Neuron (in vitro differentiated cells): Measurements from ENCODE around the gene MXD3.
"Not testable (repeated sequence)": the region's sequence is repeated elsewhere in the genome, so short reads cannot be mapped to it uniquely, and the experiment has no call there.

ENCODE experiments used
- H2AFZ ChIP-seq: one replicate; pipeline ENCODE4 v1.6.1; 2013; ENCODE audit warnings: low read depth, mild to moderate bottlenecking, inconsistent platforms, low read length, moderate library complexity
- H3K27me3 ChIP-seq: one replicate; pipeline ENCODE4 v1.6.1; 2013; ENCODE audit warnings: low read length; ENCODE audit not compliant: insufficient read depth
- H3K36me3 ChIP-seq: one replicate; pipeline ENCODE4 v1.6.1; 2013; ENCODE audit warnings: low read length; ENCODE audit not compliant: insufficient read depth
- H3K4me1 ChIP-seq: one replicate; pipeline ENCODE4 v1.6.1; 2013; ENCODE audit warnings: low read length; ENCODE audit not compliant: insufficient read depth
- H3K4me3 ChIP-seq: 2 replicates; pipeline ENCODE4 v1.5.1; 2013; ENCODE audit warnings: mild to moderate bottlenecking, low read length, moderate library complexity
- H3K9me3 ChIP-seq: one replicate; pipeline ENCODE4 v1.6.1; 2013; ENCODE audit warnings: low read length

The MXD3 gene

DNA sequence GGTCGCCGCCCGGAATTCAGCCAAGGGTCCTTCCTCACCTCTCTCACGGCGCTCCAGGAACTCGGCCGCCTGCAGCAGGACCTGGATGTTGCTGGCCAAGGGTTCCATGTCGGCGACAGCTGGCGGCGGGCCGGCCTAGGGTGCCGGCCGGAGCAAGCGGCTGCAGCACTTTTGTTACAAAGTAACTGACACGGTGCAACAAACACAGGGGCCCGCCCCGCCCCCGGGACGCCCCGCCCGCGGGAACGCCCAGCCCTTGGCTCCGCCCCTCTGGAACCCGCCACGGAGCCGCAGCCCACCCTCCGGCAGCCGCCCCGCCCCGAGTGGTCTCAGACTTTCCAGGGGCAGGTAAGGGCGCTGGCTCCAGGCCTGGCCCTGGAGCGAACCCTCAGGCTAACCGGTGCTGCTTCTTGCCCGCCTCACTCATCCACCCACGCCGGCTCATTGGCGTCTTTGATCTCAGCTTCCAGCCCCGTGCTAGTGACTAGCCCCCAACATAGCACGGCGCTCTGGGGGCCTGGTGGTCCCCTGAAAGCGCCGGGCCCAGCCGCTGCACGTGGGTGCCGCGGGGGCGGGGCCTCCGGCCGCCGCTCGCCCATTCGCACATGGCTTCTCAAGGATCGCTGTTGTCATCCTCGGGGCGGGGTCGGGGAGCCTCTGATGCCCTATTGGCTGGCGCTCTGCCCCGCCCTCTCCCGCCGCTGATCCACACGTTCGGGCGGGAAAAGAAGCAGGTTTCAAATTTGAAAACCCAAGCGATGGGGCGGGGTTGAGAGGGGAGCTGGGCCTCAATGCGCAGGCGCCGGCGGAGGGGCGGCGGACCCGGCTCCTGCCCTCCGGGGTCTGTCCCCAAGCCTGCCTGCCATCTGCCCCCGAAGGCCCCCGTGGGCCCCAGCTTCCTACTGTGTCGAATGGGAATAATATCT lies at the start of gene MXD3:
TSS of gene MXD3 (minus strand) at position 176 of the 926 bp plus-strand sequence. CDS start at position 108, 68 bp downstream.
- H2AFZ ChIP-seq: peak within 1 kb of the TSS; percentile 77
- H3K9me3 ChIP-seq: no peaks in the 10 kb centered on the region
- peaks cover 17% of the 10 kb centered on the region for H3K36me3 ChIP-seq
- peak within 1 kb of the TSS; percentile 68 for H3K4me3 ChIP-seq
- H3K4me1 ChIP-seq: peaks cover 22% of the 10 kb centered on the region
- no peaks in the 10 kb centered on the region for H3K27me3 ChIP-seq

DNA sequence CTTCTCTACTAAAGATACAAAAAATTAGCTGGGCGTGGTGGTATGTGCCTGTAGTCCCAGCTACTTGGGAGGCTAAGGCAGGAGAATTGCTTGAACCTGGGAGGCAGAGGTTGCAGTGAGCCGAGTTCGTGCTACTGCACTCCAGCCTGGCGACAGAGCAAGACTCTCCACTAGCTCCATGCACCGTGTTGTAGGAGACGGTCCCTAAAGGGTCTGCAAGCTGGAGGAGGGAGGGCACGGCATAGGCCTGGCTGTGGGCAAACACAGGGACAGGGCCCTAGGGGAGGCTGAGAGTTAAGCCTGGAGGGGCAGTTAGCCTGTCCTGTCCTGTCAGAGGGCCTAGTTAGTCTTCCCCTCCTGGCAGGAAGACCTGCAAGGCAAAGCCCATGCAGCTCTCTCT lies 49.0 kb upstream of the MXD3 start:
- Histone ChIP-seq H3K27me3 (peaks cover 13% of the 10 kb centered on the region), H3K4me1 (peaks cover 24% of the 10 kb centered on the region)
- H3K4me3 ChIP-seq, H3K9me3 ChIP-seq, H3K36me3 ChIP-seq, H2AFZ ChIP-seq: not testable (repeated sequence)

DNA sequence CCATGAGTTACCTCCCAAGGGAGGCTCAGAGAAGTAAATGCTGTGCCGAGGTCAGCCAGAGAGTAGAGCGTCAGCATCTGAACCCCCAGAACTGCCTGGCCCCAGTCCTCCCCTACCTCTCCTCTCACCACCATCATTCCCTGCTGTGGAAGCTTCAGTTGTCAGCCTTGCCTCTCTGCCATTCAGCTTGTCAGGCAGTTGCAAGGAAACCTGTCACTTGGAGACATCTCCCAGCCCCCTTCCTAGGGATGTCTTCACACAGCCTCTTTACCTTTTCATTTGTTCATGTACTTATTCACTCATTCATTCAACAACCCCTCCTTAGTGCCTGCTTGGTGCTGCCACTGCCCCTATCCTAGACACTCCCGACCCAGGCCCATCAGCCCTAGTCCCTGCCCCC lies 48.2 kb upstream of the MXD3 start:
- Histone ChIP-seq H3K4me3 (no peak overlapping the region), H3K9me3 (no peaks in the 10 kb centered on the region), H3K27me3 (peaks cover 13% of the 10 kb centered on the region)

GRCh38 chr5:177359451-177359851 lies 47.8 kb upstream of the MXD3 start:
- H3K27me3 ChIP-seq: peaks cover 13% of the 10 kb centered on the region

More for the DNA sequence above, 48.2 kb upstream of the MXD3 start:
- Histone ChIP-seq H3K4me1 (peaks cover 24% of the 10 kb centered on the region), H2AFZ (no peak overlapping the region), H3K36me3 (no peaks in the 10 kb centered on the region)

DNA sequence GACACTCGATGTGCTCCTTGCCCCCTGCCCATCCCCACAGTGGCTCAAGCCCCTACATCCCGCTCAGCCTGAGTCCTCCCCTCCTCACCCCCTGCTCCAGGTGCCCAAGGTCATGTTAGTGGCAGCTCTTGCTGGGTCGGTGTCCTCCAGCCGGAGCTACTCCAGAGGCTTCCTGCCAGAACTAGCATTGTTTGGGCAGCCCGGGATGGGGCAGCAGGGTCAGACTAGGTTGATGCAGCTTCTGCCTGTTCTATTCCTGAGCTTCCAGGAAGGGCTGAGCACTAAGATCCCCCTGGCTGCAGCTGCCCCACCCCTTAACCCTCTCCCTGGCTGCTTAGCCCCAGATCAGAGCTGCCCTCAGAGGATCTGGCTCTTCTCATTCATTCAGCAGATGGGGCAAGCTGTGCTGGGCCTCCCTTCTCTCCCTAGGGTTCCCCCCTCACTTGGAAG lies 46.7 kb upstream of the MXD3 start:
- H3K27me3 ChIP-seq: peaks cover 13% of the 10 kb centered on the region
- no peaks in the 10 kb centered on the region for H3K36me3 ChIP-seq
- H3K4me3 ChIP-seq: no peak overlapping the region

More at GRCh38 chr5:177359451-177359851, 47.8 kb upstream of the MXD3 start:
- Histone ChIP-seq H3K36me3 (no peaks in the 10 kb centered on the region), H2AFZ (no peak overlapping the region), H3K4me1 (peaks cover 23% of the 10 kb centered on the region), H3K4me3 (no peak overlapping the region), H3K9me3 (no peaks in the 10 kb centered on the region)

DNA sequence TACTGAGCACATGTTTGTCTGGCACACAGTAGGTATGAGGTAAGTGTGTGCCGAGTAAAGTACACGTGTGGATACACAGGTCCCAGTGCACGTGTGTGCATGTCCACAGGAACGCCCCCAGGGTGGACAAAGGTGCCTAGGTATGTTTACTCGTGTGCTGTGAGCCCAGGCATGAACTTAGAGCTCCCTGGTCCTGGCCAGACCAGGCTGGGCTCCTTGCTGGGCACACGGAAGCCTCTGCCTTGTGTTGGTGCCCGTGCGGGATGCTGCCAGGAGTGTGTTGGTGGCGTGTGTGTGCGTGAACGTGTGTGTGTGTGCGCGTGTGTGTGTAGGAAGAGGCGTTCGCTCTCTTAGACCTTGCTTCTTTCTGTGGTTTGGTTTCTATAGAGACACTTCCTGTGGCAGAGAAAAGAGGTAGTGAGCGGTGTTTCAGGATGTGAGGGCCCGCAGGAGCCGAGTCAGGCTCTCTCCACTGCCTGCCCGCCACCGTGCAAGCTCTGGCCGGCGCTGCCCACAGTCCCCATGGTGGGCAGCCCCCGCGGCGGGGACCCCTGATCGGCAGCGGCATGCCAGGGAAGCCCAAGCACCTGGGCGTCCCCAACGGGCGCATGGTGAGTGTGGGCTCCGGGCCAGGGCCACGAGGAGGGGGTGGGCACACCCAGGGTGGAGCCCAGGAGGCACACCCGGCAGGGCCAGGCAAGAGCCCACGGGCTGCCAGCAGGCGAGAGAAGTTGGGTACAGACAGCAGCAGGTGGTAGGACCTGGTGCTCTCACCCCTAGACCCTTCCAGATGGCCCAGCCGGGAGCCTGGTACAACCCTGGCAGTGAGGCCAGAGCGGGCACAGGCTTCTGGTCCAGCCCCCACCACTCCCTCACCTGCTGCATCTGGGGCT lies 46.0 kb upstream of the MXD3 start, which contains the start of gene RGS14:
TSS of gene RGS14 (plus strand) at position 466 of the 893 bp plus-strand sequence. CDS start at position 567, 101 bp downstream.
- Histone ChIP-seq H3K27me3 (peaks cover 13% of the 10 kb centered on the region), H3K4me3 (no peak within 1 kb of the TSS), H3K9me3 (no peaks in the 10 kb centered on the region), H3K4me1 (peaks cover 22% of the 10 kb centered on the region), H3K36me3 (no peaks in the 10 kb centered on the region), H2AFZ (no peak within 1 kb of the TSS)

More for the DNA sequence above, 46.7 kb upstream of the MXD3 start:
- Histone ChIP-seq H3K9me3 (no peaks in the 10 kb centered on the region), H2AFZ (no peak overlapping the region), H3K4me1 (peaks cover 22% of the 10 kb centered on the region)

- Histone ChIP-seq H3K36me3 (no peaks in the 10 kb centered on the region), H3K27me3 (peaks cover 13% of the 10 kb centered on the region), H3K4me3 (no peak overlapping the region)
Measured at GRCh38 chr5:177357146-177357458, 45.4 kb upstream of the MXD3 start.

DNA sequence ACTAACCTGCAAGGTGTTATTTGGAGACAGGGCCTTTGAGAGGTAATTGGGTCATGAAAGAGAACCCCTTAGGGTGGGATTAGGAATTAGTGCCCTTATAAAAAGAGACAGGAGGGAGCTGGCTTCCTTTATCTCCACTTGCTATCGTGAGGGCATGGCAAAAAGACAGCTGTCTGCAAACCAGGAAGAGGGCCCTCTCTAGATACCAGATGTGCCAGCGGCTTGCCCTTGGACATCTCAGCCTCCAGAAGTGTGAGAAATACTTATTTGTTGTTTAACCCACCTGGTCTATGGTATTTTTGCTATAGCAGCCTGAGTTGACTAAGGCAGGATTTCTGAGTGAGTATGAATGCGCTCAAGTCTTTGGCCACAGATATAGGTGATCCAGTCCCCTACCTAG lies 45.0 kb upstream of the MXD3 start:
- Histone ChIP-seq H3K36me3 (no peaks in the 10 kb centered on the region), H2AFZ (no peak overlapping the region), H3K4me3 (no peak overlapping the region), H3K9me3 (no peaks in the 10 kb centered on the region), H3K27me3 (peaks cover 13% of the 10 kb centered on the region), H3K4me1 (peaks cover 26% of the 10 kb centered on the region)

More at GRCh38 chr5:177357146-177357458, 45.4 kb upstream of the MXD3 start:
- Histone ChIP-seq H3K9me3 (no peaks in the 10 kb centered on the region), H2AFZ (no peak overlapping the region), H3K4me1 (peaks cover 24% of the 10 kb centered on the region)

DNA sequence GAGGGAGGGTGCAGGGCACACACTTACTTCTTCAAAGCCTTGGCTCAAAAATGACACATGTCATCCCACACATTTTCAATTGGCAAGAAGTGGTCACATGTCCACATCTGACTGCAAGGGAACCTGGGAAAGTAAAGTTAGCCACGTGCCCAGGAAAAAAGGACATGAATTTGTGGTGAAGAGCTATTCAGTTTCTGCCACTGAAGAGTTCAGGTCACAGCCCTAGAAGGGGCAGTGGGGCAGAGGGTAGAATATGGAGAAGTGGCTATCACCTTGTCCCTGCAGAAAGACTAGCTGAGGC lies 44.1 kb upstream of the MXD3 start:
- Histone ChIP-seq H3K4me1 (peaks cover 29% of the 10 kb centered on the region), H3K9me3 (no peaks in the 10 kb centered on the region), H3K27me3 (peaks cover 8% of the 10 kb centered on the region), H3K4me3 (no peak overlapping the region), H2AFZ (no peak overlapping the region), H3K36me3 (no peaks in the 10 kb centered on the region)

DNA sequence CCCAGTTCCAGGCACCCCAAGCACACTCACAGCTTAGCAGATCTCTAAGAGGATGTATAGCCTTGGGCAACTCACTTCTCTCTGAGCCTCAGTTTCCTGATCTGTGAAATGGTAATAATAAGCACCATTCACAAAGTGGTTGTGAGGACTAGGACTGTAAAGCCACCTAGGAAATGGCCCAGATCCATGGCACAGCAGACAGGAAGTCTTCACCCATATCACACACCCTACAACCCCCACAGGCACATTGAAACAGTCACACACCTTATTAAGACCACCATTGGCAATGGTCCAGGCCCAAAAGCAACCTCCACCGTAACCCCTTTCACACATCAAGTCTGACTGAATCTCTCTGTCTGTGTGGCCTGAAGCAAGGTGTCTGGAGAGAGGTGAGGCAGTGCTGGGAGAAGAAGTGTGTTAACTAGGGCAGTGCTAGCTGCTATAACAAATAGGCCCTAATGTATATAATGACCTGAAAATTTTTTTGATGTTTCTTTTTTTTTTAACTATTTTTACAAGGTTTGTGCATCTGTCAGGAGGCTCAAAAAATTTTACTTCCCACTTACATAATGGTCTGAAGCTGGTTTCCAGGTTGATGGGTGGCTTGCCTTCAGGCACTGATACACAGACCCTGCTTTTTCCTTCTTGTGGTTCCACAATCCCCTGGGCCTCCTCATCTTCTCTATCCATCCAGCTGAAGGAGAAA lies 43.6 kb upstream of the MXD3 start:
- Histone ChIP-seq H3K36me3 (no peaks in the 10 kb centered on the region), H2AFZ (no peak overlapping the region), H3K4me1 (peaks cover 34% of the 10 kb centered on the region), H3K9me3 (no peaks in the 10 kb centered on the region), H3K27me3 (peaks cover 8% of the 10 kb centered on the region), H3K4me3 (no peak overlapping the region)

DNA sequence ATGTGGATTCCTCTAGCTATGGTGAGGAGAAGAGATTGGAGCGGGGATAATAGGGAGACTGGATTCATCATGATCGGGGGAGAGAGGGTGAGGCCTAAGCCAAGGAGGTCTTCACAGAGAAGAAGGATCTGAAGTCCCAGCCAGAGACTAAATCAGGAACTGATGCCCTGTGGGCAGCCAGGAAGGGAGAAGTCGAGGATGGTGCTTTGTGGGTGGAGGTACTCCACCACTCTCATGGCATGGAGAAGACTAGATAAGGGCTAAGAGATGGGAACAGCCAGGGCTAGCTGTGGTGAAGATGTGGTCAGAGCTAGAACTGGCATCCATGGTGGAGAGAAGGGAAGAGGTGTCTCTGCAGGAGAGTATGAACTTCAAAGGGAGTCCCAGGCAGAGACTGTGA lies 43.0 kb upstream of the MXD3 start:
- no peak overlapping the region for H3K4me3 ChIP-seq
- H3K36me3 ChIP-seq: no peaks in the 10 kb centered on the region
- no peaks in the 10 kb centered on the region for H3K9me3 ChIP-seq
- H3K27me3 ChIP-seq: peaks cover 8% of the 10 kb centered on the region
- peaks cover 40% of the 10 kb centered on the region for H3K4me1 ChIP-seq
- no peak overlapping the region for H2AFZ ChIP-seq

DNA sequence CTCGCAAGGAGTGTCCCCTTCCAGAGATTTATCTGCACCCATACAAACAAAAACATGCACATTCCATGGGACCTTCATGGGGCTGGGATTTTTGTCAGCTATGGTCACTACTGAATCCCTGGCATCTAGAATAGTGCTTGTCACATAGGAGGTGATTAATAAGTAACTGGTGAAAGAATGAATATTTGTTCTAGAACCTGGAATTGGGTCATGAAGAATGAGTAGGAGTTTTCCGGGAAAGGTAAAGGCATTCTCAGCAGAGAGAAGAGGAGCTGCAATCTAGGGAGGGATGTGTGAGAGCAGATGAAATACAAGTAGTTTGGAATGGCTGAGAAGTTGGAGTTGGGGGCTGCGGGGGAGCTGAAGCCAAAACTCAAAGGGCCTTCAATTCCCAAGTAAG lies 42.6 kb upstream of the MXD3 start:
- H3K36me3 ChIP-seq: peaks cover 2% of the 10 kb centered on the region
- peaks cover 39% of the 10 kb centered on the region for H3K4me1 ChIP-seq
- H3K9me3 ChIP-seq: no peaks in the 10 kb centered on the region
- peaks cover 8% of the 10 kb centered on the region for H3K27me3 ChIP-seq
- no peak overlapping the region for H2AFZ ChIP-seq
- no peak overlapping the region for H3K4me3 ChIP-seq
